ENCODE results near the gene CCDC142.

The CCDC142 gene

DNA sequence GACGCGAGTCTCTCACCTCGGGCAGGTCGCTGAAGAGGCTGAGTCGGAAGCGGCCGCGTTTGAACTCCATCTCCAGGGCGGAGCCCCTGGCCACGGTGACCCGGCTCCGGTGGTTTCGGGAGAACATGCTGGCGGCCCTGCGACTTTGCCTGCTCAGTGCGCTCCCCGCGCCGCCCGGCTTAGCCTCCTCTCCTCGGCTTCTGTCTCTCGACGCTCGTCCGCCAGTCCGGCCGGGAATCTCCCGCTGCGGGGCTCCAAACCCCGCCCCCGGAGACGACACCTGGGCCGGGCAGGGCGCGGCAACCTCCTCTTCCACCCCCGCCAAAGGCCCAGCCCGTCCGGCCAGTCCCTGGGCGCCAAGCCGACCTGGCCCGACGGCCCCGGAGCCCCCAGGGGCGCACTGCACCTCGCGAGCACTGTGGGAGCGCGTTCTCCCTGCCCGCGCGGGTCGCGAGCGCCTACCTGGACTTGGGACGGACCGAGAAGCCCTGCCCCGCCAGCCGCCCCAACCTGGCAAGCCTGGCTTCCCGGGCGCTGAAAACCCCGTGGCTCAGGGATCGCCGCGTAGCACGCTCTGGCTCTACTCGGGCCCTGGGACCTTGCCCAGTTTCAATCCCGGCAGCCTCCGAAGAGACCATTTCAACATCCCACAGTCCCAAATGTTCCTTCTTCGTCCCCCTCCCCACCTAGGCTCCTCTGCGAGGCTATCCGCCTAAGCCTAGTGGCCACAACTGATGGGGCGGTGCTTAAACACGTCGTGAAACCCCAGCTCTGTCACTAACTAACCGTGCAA lies 40.9 kb downstream of the CCDC142 start, which contains the start of gene RTKN:
RTKN (minus strand) TSS at position 248 of the 793 bp plus-strand sequence; CDS start at position 127, 121 bp downstream.
- DNase-seq = no peak

DNA sequence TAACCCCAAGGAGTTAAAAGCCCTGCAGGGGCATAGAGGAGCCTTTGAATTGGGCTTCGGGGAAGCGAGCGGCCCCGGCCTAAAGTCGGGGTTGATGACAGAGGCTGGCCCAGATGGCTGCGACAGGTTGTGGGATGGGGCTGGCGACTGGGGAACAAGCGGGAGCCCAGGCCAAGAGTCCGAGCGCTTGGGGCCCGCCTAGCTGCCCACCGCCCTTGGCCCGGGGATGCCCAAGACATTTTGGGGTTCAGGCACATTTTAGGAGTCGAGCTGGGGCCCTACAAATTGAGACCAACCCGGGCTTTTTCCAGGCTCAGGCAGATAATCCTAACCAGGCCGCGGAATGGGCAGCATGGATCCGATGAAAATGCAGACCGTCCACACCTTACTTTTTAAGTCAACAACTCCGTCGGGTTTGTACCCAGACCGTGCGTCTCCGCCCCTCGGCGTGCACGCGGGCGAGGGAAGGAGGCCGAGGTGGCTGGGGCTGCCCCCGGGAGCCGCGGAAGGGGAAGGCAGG lies 41.6 kb downstream of the CCDC142 start:
- no peak for DNase-seq

DNA sequence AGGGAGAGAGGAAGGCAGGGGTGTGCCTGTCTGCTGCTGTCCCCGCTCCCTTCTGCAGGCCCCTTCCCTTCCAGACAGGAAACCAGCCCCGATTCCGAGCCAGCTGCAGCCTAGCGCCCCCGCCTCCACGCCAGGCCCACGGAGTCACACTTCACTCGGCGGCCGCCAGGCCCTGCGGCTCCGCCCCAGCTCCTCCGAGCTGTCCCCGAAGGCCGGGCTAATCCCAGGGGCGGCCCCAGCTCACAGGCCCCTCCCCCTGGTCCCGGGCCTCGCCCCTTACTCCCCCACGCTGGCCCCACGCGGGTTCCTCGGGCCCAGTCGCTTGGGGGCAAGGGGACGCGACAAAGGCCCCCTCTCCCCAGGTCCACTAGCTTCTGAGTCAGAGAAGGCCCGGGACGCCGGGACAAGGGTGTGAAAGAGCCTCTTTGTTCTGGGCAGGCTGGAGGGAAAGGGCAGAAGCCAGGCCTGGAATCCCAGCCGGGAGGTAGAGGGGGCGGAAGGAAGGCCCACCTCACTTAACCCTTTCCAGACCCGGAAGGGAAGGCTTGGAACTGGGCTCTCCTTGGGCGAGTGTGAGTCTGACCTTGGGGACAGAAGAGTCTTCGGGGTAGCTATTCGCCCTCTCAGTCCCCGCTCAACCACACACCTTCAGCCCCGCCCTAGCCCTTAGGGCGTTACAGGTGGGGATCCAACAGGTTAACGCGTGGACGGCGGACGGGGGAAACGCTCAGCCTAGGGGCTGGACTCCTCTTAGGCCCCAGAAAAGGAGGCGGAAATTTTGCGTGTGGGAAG lies 42.2 kb downstream of the CCDC142 start:
- peak; percentile 85 for DNase-seq

DNA sequence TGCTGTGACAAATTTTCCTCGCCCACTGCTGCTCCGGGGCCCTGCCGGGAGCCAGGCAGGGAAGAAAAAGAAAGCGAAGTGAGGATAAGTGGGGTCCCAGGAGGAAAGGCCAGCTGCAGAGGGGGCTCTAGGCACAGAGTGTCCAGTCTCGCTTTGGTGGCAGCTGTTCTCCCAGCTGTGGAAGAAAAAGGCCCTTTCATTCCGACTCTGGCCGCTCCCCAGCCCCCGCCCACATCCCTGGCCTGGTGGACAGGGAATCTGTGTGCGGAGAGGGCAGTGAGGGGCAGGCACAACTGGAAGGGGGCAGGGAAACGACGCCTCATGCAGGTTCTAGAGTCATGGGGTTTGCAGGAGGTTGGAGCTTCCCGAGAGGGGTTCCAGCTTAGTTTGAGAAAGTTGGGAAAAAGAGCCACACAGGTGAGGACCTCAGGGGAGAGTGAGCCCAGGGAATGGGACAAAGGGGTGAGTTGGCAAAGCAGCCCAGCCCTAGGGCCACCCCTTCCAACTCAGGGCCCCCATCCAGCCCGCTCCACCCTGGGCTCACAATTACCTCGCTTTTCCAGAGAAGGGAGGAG lies 42.9 kb downstream of the CCDC142 start:
- peak; percentile 20 for DNase-seq

DNA sequence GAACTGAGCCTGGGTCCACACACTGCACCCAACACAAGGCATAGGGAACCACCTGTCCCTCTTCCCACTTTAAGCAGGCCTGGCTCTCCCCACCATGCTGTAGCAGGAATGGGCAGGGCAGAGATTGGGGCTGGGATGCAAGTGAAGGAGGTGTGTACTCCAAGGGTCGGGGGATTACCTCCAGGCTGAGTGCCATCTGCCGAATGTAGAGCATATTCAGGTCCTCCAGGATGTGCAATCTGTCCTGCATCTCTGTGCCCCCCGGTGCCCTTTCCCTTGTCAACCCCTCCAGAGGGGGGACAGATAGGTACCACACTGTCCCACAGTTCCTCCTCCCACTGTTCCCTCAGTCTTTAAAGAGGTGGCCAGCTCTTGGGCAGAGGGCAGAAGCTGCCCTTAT lies 43.4 kb downstream of the CCDC142 start:
- DNase-seq = no peak

DNA sequence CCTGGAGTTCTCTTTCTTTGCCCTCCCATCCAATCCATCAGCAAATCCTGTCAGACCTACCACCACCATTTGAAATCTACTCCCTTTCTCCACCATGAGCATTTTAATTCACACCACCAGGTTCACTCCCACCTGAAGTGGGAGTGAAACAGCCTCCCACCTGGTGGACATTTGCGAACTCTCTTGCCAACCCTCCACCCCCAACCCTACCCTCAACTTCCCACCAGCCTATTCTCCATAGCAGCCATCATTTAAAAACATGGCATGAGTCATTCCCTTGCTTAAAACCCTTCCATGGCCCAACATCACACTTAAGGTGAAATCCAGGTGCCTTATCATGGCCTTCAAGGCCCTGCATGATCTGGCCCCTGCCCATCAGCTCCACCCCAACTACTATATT lies 44.5 kb downstream of the CCDC142 start:
- DNase-seq = no peak

DNA sequence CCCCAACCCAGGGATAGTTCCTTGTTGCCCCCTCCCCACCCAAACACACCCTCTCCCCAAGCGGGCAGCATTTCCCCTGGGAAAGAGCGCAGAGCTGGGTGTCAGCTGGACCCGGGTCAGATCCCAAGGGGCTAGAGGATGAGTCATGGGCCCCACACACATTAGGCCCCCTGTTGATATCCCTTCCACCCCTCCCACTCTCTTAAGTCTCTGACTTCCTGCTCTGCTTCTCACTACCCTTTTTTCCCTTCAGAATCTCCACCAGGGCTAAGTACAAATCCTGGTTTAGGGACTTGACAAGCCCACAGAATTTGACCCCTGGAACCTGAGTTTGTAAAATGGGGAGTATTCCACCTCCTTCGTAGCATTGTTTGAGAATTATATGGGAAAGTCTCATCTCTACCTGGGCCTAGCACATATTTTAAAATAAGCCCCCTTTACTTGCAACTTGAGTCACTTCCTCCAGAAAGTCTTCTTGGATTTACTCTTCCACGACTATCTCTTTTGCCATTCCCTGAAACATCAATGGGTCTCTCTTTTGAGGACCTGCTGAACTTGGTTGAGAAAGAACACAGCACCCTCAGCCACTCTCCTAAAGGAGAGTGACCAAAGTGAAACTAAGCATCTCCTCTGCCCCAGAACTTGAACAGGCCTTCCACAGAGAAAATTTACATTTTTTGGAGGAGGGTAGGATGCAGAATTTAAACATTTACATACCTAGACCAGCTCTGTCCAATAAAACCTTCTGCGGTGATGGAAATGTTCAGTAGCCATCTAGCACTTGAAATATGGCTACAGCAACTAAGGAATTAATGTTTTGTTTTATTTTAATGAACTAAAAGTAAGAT lies 45.7 kb downstream of the CCDC142 start:
- peak; percentile 22 for DNase-seq

DNA sequence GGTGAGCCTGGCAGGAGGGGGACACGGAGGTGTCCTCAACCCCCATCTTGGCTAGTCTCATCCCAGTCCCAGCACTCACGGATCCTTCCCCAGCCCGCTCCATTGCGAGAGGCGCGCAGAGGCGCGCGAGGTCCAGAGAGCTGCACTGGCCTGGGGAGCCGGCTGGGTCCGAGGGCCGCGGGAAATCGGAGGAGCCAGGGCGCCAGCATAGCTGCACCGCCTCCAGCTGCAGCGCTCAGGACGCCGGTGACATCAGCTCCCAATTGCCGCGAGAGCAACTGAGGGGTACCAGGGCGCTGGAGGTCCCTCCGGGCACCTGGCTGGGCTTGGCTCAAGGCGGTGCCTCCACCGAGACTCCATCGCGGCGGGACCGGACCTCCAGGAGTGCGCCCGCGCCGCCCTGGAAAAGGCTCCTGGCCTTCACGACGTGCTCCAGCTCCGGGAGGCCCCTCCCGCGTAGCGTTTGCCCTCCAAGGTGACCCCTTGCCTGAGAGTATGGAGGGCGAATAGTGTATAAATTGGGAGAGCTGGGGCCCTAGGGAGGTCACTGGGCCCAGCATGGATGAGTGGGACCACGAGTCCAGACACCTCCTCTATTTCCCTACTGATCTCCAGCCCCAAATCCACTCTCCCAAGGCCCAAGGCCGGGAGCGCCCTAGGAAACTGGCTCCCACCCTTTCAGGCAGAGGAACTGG lies 46.5 kb downstream of the CCDC142 start:
- DNase-seq = no peak

DNA sequence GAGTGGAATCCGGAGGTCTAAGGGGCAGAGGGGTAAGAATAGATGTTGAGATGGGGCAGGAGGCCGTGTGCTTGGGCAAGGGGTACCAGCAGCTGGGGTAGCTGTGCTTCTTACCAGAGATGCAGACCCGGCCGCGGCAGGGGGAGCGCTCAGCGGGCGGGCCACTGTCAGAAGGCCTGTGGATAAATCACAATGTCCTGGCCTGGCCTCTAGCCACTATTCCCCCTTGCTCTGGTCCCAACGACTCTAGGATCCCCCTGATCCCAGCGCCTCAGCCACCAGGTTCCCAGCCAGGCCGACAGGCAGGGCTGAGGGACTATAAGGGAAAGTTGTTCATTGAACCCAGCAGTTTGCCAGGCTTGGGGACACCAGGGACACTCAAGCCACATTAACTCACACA lies 52.3 kb downstream of the CCDC142 start:
- no peak for DNase-seq

DNA sequence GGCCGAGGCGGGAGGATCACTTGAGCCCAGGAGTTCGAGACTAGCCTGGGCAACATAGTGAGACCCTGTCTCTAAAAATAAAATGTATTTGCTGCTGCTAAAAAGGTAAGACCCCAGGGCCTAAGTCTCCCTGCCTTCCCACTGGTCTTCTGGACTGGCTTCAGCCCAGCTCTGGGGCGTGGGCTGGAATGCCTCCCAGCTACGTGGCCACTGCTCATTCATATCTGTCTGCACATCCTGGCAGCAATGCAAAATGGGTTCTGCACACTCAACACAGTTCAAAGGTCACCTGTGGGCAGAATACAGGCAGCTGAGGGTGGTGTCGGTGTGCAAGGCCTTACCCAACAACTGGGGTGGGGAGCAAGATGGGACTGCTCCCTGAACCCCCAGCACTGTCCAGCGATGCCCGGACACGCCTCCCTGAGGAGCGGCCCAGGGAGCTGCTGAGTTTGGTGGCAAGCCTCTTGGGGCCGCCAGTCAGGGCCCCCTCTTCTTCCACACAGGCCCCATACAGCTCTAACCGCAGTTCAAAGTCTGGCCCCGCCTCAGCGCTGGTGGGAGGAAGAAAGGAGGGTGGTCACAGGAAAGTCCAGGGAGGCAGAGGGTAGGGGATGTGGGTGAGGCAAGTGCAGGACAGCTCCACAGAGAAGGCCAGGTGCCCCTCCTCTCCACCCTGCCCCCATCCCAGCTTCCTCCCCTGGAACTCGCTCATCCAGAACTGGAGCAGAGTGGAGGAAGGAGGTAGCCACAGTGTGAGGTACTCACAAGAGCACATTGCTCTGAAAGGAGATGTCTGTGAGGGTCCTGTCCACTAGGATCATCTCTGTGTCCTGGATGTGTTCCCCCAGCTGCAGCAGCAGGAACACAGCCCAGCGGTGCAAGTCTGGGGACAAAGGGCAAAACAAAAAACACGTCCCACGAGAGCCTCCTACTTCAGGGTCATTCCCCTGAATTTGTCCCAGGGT lies 53.0 kb downstream of the CCDC142 start:
- no peak for DNase-seq

DNA sequence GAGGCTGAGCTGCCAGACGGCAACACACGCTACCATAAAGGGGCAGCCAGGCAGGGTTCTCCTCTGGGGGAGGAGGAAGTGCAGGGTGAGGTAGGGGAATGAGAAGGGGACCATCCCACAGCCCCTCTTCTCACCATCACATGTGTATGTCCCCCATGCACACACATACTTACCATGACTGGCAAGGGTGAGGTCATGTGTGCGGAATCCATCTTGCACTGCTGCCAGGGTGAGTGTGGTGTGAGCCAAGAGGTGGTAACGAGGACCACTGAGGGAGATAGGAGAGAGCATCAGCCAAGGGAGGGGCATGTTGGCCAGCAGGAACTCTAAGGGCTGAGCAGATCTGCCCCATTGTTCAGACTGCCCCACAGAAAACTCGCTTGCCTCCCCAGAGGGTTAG lies 54.1 kb downstream of the CCDC142 start:
- no peak for DNase-seq

DNA sequence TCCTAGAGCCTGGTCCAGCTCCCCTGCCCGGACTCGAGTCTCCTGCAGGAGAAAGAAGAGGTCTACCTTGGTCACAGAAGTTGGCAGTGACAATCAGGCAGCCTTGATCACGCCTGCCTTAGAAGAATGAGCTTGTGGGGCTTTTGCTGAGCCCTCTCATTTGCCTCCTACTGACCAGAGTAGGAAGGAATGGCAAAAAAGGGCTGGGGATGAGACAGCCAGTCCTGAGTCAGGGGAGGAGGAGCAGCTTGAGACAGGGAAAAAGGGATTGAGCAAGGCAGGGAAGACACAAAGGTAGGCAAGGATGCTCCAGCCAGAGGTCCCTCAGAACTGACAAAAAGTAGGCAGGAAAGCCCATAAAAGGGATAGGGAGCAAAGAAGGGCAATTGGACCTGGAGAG lies 55.2 kb downstream of the CCDC142 start:
- DNase-seq = no peak

DNA sequence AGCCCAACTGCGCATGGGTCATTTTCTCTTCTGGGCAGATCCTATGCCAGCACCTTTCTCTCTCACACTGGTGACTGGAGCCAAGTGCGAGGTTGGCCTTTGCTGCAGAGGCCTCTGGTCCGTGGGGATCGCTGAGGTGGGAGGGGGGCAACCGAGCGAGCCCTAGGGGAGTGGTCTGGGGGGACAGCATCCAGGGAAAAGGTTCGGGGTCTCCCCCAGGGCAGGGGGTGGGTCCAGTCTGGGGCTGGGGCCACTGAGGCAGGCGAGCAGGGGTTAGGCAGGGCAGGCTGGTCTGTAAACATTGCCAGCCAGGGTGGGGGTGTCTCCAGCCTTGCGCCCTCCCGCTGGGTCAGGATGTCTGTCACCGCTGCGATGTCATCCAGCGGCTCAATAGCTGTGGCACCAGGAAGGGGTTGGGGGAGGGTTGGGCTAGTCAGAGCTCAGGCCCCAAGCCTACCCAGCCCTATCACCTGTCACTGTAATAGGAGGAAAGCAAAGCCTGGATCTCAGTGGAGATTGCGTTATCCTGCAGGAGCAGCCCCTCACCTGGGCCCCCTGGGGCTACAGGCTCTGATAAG lies 56.5 kb downstream of the CCDC142 start:
- DNase-seq = no peak

DNA sequence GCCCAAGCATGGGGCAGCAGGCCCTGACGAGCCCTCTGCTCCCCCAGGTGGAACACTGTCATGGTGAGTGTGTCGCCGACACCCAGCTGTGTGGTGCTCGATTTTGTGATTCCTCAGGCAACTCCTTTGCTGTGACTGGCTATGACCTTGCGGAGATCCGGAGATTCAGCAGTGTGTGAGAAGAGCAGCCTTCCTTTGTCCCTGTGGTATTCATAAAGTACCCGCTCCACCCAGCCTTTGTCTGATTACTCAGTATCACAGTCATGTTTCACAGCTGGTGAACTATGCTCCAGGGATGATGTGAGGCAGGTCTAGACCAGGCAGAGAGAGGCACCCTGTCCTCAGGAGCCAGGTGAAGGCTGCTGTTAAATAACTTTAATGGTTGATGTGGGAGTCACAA lies 57.3 kb downstream of the CCDC142 start:
- no peak for DNase-seq

DNA sequence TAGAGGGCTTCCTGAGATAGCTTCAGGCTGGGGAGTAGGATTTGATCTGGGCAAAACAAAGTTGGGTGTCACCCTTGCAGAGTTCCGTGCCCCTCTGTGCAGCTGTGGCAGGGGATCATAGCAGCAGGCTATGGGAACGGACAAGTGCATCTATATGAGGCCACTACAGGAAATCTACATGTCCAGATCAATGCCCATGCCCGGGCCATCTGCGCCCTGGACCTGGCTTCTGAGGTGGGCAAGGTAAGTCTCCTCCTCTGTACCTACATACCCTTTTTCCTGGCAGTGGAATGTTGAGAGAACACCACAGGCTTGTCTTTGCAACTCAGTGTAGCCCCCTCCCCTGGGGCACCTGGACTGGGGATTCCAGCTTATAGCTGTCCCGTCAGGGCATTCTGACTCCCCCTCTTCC lies 57.8 kb downstream of the CCDC142 start:
- DNase-seq = no peak

DNA sequence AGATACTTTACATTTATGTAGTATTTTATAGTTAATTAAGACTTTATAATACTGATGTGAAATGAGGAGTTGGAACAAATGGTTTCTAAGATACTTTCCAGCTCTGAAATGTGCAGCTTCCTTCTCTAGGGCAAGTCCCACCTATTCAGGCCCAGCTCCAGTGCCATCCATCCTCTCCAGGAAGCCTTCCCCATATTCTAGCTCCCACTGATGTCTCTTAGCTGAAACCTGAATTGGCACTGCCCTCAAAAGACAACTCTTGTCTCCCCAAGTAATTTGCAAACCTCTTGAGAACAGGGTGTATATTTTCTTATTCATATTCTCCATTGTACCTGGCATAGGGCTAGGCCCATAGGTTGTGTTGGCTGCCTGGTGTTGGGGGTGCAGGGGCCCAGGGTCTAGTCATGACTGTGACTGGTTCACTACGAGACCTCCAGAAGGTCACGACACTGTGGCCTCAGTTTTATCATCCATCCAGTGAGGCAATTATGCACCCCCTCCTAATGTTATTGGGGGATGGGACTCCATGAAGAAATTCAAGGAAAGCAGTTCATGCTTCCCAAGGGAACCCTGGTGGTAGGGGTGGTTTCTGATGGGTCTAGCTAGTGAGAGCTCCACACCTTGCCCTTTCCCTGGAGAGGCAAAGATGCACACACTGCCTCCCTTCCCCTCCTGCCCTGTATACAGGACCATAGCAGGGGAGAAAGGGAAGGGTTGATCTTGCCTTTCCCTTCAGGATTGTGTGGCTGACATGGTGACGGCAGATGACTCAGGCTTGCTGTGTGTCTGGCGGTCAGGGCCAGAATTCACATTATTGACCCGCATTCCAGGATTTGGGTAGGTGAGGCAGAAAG lies 58.4 kb downstream of the CCDC142 start:
- no peak for DNase-seq

Data from fibroblast of skin of right biceps (primary cell).